22Rv1 (cell line): ENCODE measurements around the gene SCNN1G.

ENCODE experiments used
- H3K27ac ChIP-seq: fragments of 450-650 bp; 2 replicates; pipeline ENCODE4 v1.5.1; 2017
- CTCF ChIP-seq: fragments of 450-650 bp; IDR thresholded peaks from 2 replicates; pipeline ENCODE4 v1.5.1; 2017; ENCODE audit warnings: mild to moderate bottlenecking
- ZFX ChIP-seq: fragments of 450-650 bp; IDR thresholded peaks from 2 replicates; pipeline ENCODE4 v1.6.1; 2017; ENCODE audit warnings: antibody characterized with exemption, borderline replicate concordance

SCNN1G gene

GRCh38 chr16:23225634-23226033, 43.1 kb downstream of the SCNN1G start:
- TF ChIP-seq CTCF, result no peak
- TF ChIP-seq ZFX, result no peak

GRCh38 chr16:23227529-23227928, 45.0 kb downstream of the SCNN1G start:
- TF ChIP-seq CTCF, result no peak
- no peak for TF ChIP-seq ZFX
- H3K27ac ChIP-seq, result no peak overlapping the region

More at GRCh38 chr16:23225634-23226033, 43.1 kb downstream of the SCNN1G start:
- no peak overlapping the region for H3K27ac ChIP-seq

GRCh38 chr16:23229714-23230113, 47.2 kb downstream of the SCNN1G start:
- H3K27ac ChIP-seq, result no peak overlapping the region
- TF ChIP-seq ZFX, result no peak
- TF ChIP-seq CTCF, result no peak

- H3K27ac ChIP-seq, result no peak overlapping the region
- TF ChIP-seq ZFX, result no peak
- no peak for TF ChIP-seq CTCF
Observed at GRCh38 chr16:23232806-23233205, 50.3 kb downstream of the SCNN1G start.

GRCh38 chr16:23235176-23235575, 52.6 kb downstream of the SCNN1G start:
- no peak overlapping the region for H3K27ac ChIP-seq
- no peak for TF ChIP-seq ZFX
- no peak for TF ChIP-seq CTCF

- H3K27ac ChIP-seq, result no peak overlapping the region
- no peak for TF ChIP-seq ZFX
- TF ChIP-seq CTCF, result no peak
Observed at GRCh38 chr16:23236983-23237382, 54.4 kb downstream of the SCNN1G start.

- TF ChIP-seq CTCF, result no peak
- TF ChIP-seq ZFX, result no peak
- H3K27ac ChIP-seq, result no peak overlapping the region
Observed at GRCh38 chr16:23240994-23241393, 58.4 kb downstream of the SCNN1G start.

GRCh38 chr16:23244122-23244521, 61.6 kb downstream of the SCNN1G start:
- H3K27ac ChIP-seq, result no peak overlapping the region
- no peak for TF ChIP-seq CTCF
- TF ChIP-seq ZFX, result no peak
